ENCODE data around the gene SLFN12L. TPM values are rescaled to one million over a fixed set of nuclear protein-coding genes. Genes with fewer than 3 reads are reported as not detected.

SLFN12L gene
- polyA plus RNA-seq, 1 donor (not counting 4 experiments of a cell fraction or from before 2014, with no cell fraction given): 0.09 TPM

GRCh38 chr17:35429702-35430101, 107.8 kb downstream of the SLFN12L start:
- no peak for TF ChIP-seq EZH2 (IDR thresholded peaks at IDR 0.05; ENCODE audit: low read length)
- TF ChIP-seq, protein P1, sequence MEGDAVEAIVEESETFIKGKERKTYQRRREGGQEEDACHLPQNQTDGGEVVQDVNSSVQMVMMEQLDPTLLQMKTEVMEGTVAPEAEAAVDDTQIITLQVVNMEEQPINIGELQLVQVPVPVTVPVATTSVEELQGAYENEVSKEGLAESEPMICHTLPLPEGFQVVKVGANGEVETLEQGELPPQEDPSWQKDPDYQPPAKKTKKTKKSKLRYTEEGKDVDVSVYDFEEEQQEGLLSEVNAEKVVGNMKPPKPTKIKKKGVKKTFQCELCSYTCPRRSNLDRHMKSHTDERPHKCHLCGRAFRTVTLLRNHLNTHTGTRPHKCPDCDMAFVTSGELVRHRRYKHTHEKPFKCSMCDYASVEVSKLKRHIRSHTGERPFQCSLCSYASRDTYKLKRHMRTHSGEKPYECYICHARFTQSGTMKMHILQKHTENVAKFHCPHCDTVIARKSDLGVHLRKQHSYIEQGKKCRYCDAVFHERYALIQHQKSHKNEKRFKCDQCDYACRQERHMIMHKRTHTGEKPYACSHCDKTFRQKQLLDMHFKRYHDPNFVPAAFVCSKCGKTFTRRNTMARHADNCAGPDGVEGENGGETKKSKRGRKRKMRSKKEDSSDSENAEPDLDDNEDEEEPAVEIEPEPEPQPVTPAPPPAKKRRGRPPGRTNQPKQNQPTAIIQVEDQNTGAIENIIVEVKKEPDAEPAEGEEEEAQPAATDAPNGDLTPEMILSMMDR (optimal IDR thresholded peaks at IDR 0.05 in 1 of 3, IDR thresholded peaks at IDR 0.05 in 1 of 3, conservative IDR thresholded peaks at IDR 0.05 in 1 of 3; ENCODE audit: extremely low read depth in 1 of 3, insufficient read depth in 2 of 3, low read length in 3 of 3): no peak
- no peak overlapping the region for H3K9ac ChIP-seq (ENCODE audit: control insufficient read depth, extremely low read depth, insufficient read depth, low read length)

DNA sequence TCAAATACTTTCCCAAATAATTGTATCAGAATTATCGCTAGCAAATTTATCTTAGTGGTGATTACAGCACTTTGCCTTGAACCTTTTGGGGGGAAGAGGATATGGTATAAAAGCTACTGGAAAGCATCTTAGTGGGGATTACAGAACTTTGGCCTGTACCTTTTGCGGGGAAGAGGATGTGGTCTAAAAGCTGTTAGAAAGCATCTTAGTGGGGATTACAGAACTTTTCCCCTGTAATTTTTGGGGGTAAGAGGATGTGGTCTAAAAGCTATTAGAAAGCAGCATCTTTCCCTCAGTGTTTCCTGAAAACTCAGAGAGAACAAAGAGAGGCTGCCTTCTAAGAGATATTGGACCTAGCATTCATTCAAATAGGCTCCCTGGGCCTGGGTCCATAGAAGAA, 109.2 kb downstream of the SLFN12L start:
- dilution Hi-C loops (cut with MboI; ENCODE audit: extremely low pct_ligation_motif_present, low sequenced_read_pairs): no loop called here
- H3K4me2 ChIP-seq (ENCODE audit: control insufficient read depth, extremely low read depth, insufficient read depth, low read depth, low read length): no peak overlapping the region
- no peaks in the 10 kb centered on the region for H3K9me3 ChIP-seq (ENCODE audit: control insufficient read depth, low read depth, low read length)
- H3K4me3 ChIP-seq (ENCODE audit: control insufficient read depth in 2 of 3, extremely low read depth in 1 of 3, insufficient read depth in 2 of 3, low read depth in 1 of 3, low read length in 3 of 3): no peak overlapping the region
- peaks cover 2% of the 10 kb centered on the region for H3K4me1 ChIP-seq (ENCODE audit: control insufficient read depth, extremely low read depth, insufficient read depth, low read length)
- no peak for DNase-seq (ENCODE audit: low read depth, low spot score)
- no peaks in the 10 kb centered on the region for H3K27me3 ChIP-seq (ENCODE audit: control insufficient read depth, extremely low read depth, insufficient read depth, low read length)
- H2AFZ ChIP-seq (ENCODE audit: control insufficient read depth, low read length): no peak overlapping the region
- no peak overlapping the region for H3K27ac ChIP-seq (ENCODE audit: control insufficient read depth, insufficient read depth, low read length)
- no peak for FAIRE-seq
- H3K36me3 ChIP-seq (ENCODE audit: control insufficient read depth in 2 of 2, extremely low read depth in 1 of 2, insufficient read depth in 2 of 2, low read length in 2 of 2): no peaks in the 10 kb centered on the region
- no peak overlapping the region for H3K9ac ChIP-seq (ENCODE audit: control insufficient read depth, extremely low read depth, insufficient read depth, low read length)
- H3K79me2 ChIP-seq (ENCODE audit: control insufficient read depth, insufficient read depth, low read length): peaks cover 21% of the 10 kb centered on the region
- no peak for TF ChIP-seq EZH2 (IDR thresholded peaks at IDR 0.05; ENCODE audit: low read length)
- TF ChIP-seq, protein P1 (optimal IDR thresholded peaks at IDR 0.05 in 1 of 3, IDR thresholded peaks at IDR 0.05 in 1 of 3, conservative IDR thresholded peaks at IDR 0.05 in 1 of 3; ENCODE audit: extremely low read depth in 1 of 3, insufficient read depth in 2 of 3, low read length in 3 of 3): no peak
- no peaks in the 10 kb centered on the region for H3K9me1 ChIP-seq (ENCODE audit: control insufficient read depth, extremely low read depth, insufficient read depth, low read length)
- no peaks in the 10 kb centered on the region for H4K20me1 ChIP-seq (ENCODE audit: control insufficient read depth, extremely low read depth, insufficient read depth, low read length)

More at GRCh38 chr17:35429702-35430101, 107.8 kb downstream of the SLFN12L start:
- Histone ChIP-seq H3K4me2 (ENCODE audit: control insufficient read depth, extremely low read depth, insufficient read depth, low read depth, low read length) (no peak overlapping the region), H3K79me2 (ENCODE audit: control insufficient read depth, insufficient read depth, low read length) (peaks cover 21% of the 10 kb centered on the region), H3K9me1 (ENCODE audit: control insufficient read depth, extremely low read depth, insufficient read depth, low read length) (no peaks in the 10 kb centered on the region), H3K9me3 (ENCODE audit: control insufficient read depth, low read depth, low read length) (no peaks in the 10 kb centered on the region), H3K4me3 (ENCODE audit: control insufficient read depth in 2 of 3, extremely low read depth in 1 of 3, insufficient read depth in 2 of 3, low read depth in 1 of 3, low read length in 3 of 3) (no peak overlapping the region), H3K27me3 (ENCODE audit: control insufficient read depth, extremely low read depth, insufficient read depth, low read length) (no peaks in the 10 kb centered on the region), H3K4me1 (ENCODE audit: control insufficient read depth, extremely low read depth, insufficient read depth, low read length) (peaks cover 8% of the 10 kb centered on the region), H4K20me1 (ENCODE audit: control insufficient read depth, extremely low read depth, insufficient read depth, low read length) (no peaks in the 10 kb centered on the region), H2AFZ (ENCODE audit: control insufficient read depth, low read length) (no peak overlapping the region), H3K36me3 (ENCODE audit: control insufficient read depth in 2 of 2, extremely low read depth in 1 of 2, insufficient read depth in 2 of 2, low read length in 2 of 2) (no peaks in the 10 kb centered on the region), H3K27ac (ENCODE audit: control insufficient read depth, insufficient read depth, low read length) (no peak overlapping the region)
- DNase-seq (ENCODE audit: low read depth, low spot score) (no peak), FAIRE-seq (no peak)
- dilution Hi-C loops (cut with MboI; ENCODE audit: extremely low pct_ligation_motif_present, low sequenced_read_pairs): no loop called here

Data from keratinocyte (primary cell).